HCT116 (cell line): ENCODE measurements around the gene LHX3. TPM values are rescaled to one million over a fixed set of nuclear protein-coding genes. Genes with fewer than 3 reads are reported as not detected.

Experiments
- ATAC-seq: fragments of 200-7000 bp; cut with Tn5 transposase; 2 replicates; pipeline ENCODE4 v1.9.1; 2020; ENCODE audit warnings: mild to moderate bottlenecking, moderate library complexity
- BruUV-seq: library from RNA; stranded (reverse); fragments of 400-500 nt; replicated peaks from 2 replicates; lab custom pipeline; 2021; lab: Mats Ljungman, UMichigan
- CTCF ChIA-PET: fragments of 300-600 bp; sonication (Branson Sonifier 250); formaldehyde crosslinking; loops from one replicate; lab custom pipeline; 2021; ENCODE audit warnings: antibody characterized with exemption; lab: Charles Lee
- POLR2A ChIA-PET: fragments of 300-600, 350-600 bp; sonication (Branson Sonifier 250); formaldehyde crosslinking; loops from one replicate; lab custom pipeline; 2021; ENCODE audit warnings: antibody characterized with exemption; lab: Charles Lee
- RAD21 ChIA-PET, 2 experiments: fragments of 300-600 bp; sonication (Branson Sonifier 250); formaldehyde crosslinking; loops; one replicate each; lab custom pipeline; 2023; ENCODE audit warnings: low total read pairs in 2 of 2; ENCODE audit not compliant: uncharacterized antibody in 2 of 2, unreplicated experiment in 2 of 2, low non-redundant PET in 1 of 2; lab: Charles Lee
- DNase-seq: peaks from one replicate; pipeline ENCODE4 v3.0.0-alpha.2; 2010; ENCODE audit warnings: low read depth, low spot score
- H2AFZ ChIP-seq: fragments of 200-600 bp; shearing (Covaris generic), sonication (generic); 2 replicates; pipeline ENCODE4 v1.6.1; 2017; ENCODE audit warnings: low read depth, mixed run types, mixed read lengths, antibody characterized with exemption, low read length; ENCODE audit not compliant: poor library complexity, severe bottlenecking
- H3K27ac ChIP-seq: 2 replicates; pipeline ENCODE4 v1.5.1; 2012; ENCODE audit warnings: low read depth, low read length
- H3K27me3 ChIP-seq: fragments of 200-600 bp; sonication (generic); 2 replicates; pipeline ENCODE4 v1.6.1; 2016; ENCODE audit warnings: mixed run types, low read length, mixed read lengths; ENCODE audit not compliant: insufficient read depth
- H3K36me3 ChIP-seq, 2 experiments: fragments of 200-500 bp in 1 of 2; fragments of 200-600 bp in 1 of 2; sonication (Bioruptor generic) in 1 of 2; sonication (generic) in 1 of 2; 2 replicates each; pipeline versions ENCODE4 v1.5.1 to v1.6.1; 2014 to 2016; ENCODE audit warnings: low read length in 2 of 2, inconsistent platforms in 1 of 2, mixed read lengths in 1 of 2, mixed run types in 1 of 2; ENCODE audit not compliant: insufficient read depth in 2 of 2, control insufficient read depth in 1 of 2
- H3K4me1 ChIP-seq, 2 experiments: fragments of 200-600 bp in 1 of 2; sonication (generic) in 1 of 2; 2 replicates each; pipeline versions ENCODE4 v1.5.1 to v1.6.1; 2012 to 2017; ENCODE audit warnings: low read length in 2 of 2, inconsistent platforms in 1 of 2, mild to moderate bottlenecking in 1 of 2, mixed read lengths in 1 of 2, mixed run types in 1 of 2, moderate library complexity in 1 of 2; ENCODE audit not compliant: insufficient read depth in 2 of 2, control insufficient read depth in 1 of 2
- H3K4me2 ChIP-seq: fragments of 200-600 bp; sonication (generic); 2 replicates; pipeline ENCODE4 v1.6.1; 2017; ENCODE audit warnings: mixed run types, low read length, mixed read lengths
- H3K4me3 ChIP-seq, 2 experiments: fragments of 200-600 bp in 1 of 2; sonication (generic) in 1 of 2; replicated peaks in 1 of 2; 2 replicates each; pipeline ENCODE4 v1.5.1; 2011 to 2016; ENCODE audit warnings: low read length in 2 of 2, control low read depth in 1 of 2, low read depth in 1 of 2, mild to moderate bottlenecking in 1 of 2, mixed read lengths in 1 of 2, mixed run types in 1 of 2
- H3K79me2 ChIP-seq: fragments of 200-600 bp; sonication (generic); 2 replicates; pipeline ENCODE4 v1.6.1; 2017; ENCODE audit warnings: mild to moderate bottlenecking, mixed run types, low read length, moderate library complexity, mixed read lengths; ENCODE audit not compliant: insufficient read depth
- H3K9ac ChIP-seq: fragments of 200-600 bp; sonication (generic); 2 replicates; pipeline ENCODE4 v1.6.1; 2016; ENCODE audit warnings: low read length, mixed read lengths
- H3K9me2 ChIP-seq: fragments of 200-600 bp; sonication (generic), shearing (Covaris generic); 2 replicates; pipeline ENCODE4 v1.6.1; 2017; ENCODE audit warnings: mixed run types, mild to moderate bottlenecking, moderate library complexity; ENCODE audit not compliant: insufficient read depth
- H3K9me3 ChIP-seq, 2 experiments: fragments of 200-500 bp in 1 of 2; fragments of 200-600 bp in 1 of 2; sonication (Bioruptor generic) in 1 of 2; sonication (generic) in 1 of 2; 2 replicates each; pipeline ENCODE4 v1.6.1; 2014 to 2017; ENCODE audit warnings: low read length in 2 of 2, mixed read lengths in 2 of 2, inconsistent platforms in 1 of 2, low read depth in 1 of 2, mild to moderate bottlenecking in 1 of 2, mixed run types in 1 of 2, moderate library complexity in 1 of 2; ENCODE audit not compliant: control insufficient read depth in 1 of 2, insufficient read depth in 1 of 2
- H4K20me1 ChIP-seq: fragments of 200-600 bp; sonication (generic), shearing (Covaris generic); 2 replicates; pipeline ENCODE4 v1.6.1; 2017; ENCODE audit warnings: mixed run types, mild to moderate bottlenecking, moderate library complexity; ENCODE audit not compliant: insufficient read depth
- ATF3 ChIP-seq: IDR thresholded peaks from 2 replicates; pipeline ENCODE4 v1.6.1; 2012
- CBX3 ChIP-seq: IDR thresholded peaks from 2 replicates; pipeline ENCODE4 v1.6.1; 2012; ENCODE audit warnings: low read depth
- CEBPB ChIP-seq: IDR thresholded peaks from 2 replicates; pipeline ENCODE4 v1.6.1; 2012; ENCODE audit warnings: low read depth
- CTCF ChIP-seq, 3 experiments: fragments of 200-600 bp in 1 of 3; sonication (generic) in 1 of 3; IDR thresholded peaks in 2 of 3; conservative IDR thresholded peaks in 1 of 3; 2 replicates each; pipeline ENCODE4 v1.5.1; 2012 to 2017; ENCODE audit warnings: low read depth in 2 of 3, low read length in 2 of 3, antibody characterized with exemption in 1 of 3, borderline replicate concordance in 1 of 3, control low read depth in 1 of 3, mild to moderate bottlenecking in 1 of 3, mixed read lengths in 1 of 3, mixed run types in 1 of 3, moderate library complexity in 1 of 3; ENCODE audit not compliant: insufficient read depth in 1 of 3
- EGR1 ChIP-seq: IDR thresholded peaks from 2 replicates; pipeline ENCODE4 v1.6.1; 2012; ENCODE audit warnings: low read depth
- ELF1 ChIP-seq: IDR thresholded peaks from 2 replicates; pipeline ENCODE4 v1.6.1; 2012; ENCODE audit warnings: low read depth, borderline replicate concordance
- EZH2 ChIP-seq: fragments of 200-600 bp; sonication (generic); IDR thresholded peaks from 2 replicates; pipeline ENCODE4 v1.6.1; 2017; ENCODE audit warnings: antibody characterized with exemption, mixed run types
- EZH2phosphoT487 ChIP-seq: fragments of 200-600 bp; IDR thresholded peaks from 2 replicates; pipeline ENCODE4 v1.6.1; 2018; ENCODE audit warnings: antibody characterized with exemption, borderline replicate concordance
- JUND ChIP-seq: IDR thresholded peaks from 2 replicates; pipeline ENCODE4 v1.6.1; 2012
- POLR2A ChIP-seq: IDR thresholded peaks from 2 replicates; pipeline ENCODE4 v1.7.0; 2011; ENCODE audit warnings: borderline replicate concordance; ENCODE audit not compliant: insufficient read depth, insufficient read length; ENCODE audit errors: extremely low read depth
- RAD21 ChIP-seq: IDR thresholded peaks from 2 replicates; pipeline ENCODE4 v1.6.1; 2012; ENCODE audit warnings: low read depth, mild to moderate bottlenecking
- SIN3A ChIP-seq: IDR thresholded peaks from 2 replicates; pipeline ENCODE4 v1.6.1; 2012; ENCODE audit warnings: low read depth
- SP1 ChIP-seq: IDR thresholded peaks from 2 replicates; pipeline ENCODE4 v1.6.1; 2012; ENCODE audit warnings: low read depth
- SRF ChIP-seq: IDR thresholded peaks from 2 replicates; pipeline ENCODE4 v1.6.1; 2012; ENCODE audit warnings: low read depth
- YY1 ChIP-seq: IDR thresholded peaks from 2 replicates; pipeline ENCODE4 v1.6.1; 2011; ENCODE audit warnings: low read length, low read depth, moderate library complexity, mild to moderate bottlenecking; ENCODE audit not compliant: insufficient replicate concordance; ENCODE audit errors: extremely low read depth
- ZFX ChIP-seq: fragments of 450-650 bp; IDR thresholded peaks from 2 replicates; pipeline ENCODE4 v1.6.1; 2017
- ZNF274 ChIP-seq: fragments of 200-500 bp; sonication (Bioruptor generic); IDR thresholded peaks from 2 replicates; pipeline ENCODE4 v1.6.1; 2014; ENCODE audit warnings: mild to moderate bottlenecking, low read depth, low read length, inconsistent platforms
- intact Hi-C: fragments of 100-400 bp; cut with micrococcal nuclease; formaldehyde crosslinking; loops from 2 replicates; pipeline ENCODE4 v1.10.0; 2022
- total RNA-seq: library from RNA; stranded (reverse); gene quantifications from one replicate; pipeline ENCODE4 v1.2.1, GENCODE V29; 2021; ENCODE audit not compliant: unreplicated experiment
- TF ChIP-seq, protein P1 (sequence below): IDR thresholded peaks from 2 replicates; pipeline ENCODE4 v1.6.1; 2012

LHX3 gene
- total RNA-seq, 1 experiment from 2014 or later = not detected

GRCh38 chr9:136201174-136201573 lies 3.8 kb downstream of the LHX3 start:
- CTCF ChIA-PET = no interaction called here
- intact Hi-C loops = no loop called here
- no peak overlapping the region for H3K4me3 ChIP-seq
- H3K36me3 ChIP-seq = no peaks in the 10 kb centered on the region
- H3K27ac ChIP-seq = no peak overlapping the region
- H3K4me2 ChIP-seq = no peak overlapping the region
- ATAC-seq (no peak), DNase-seq (no peak)
- no peaks in the 10 kb centered on the region for H3K79me2 ChIP-seq
- H2AFZ ChIP-seq = no peak overlapping the region
- no peaks in the 10 kb centered on the region for H4K20me1 ChIP-seq
- TF ChIP-seq ZFX (no peak), YY1 (no peak), POLR2A (no peak), SRF (no peak), ELF1 (no peak), SIN3A (no peak), CEBPB (no peak), ATF3 (no peak), CTCF (IDR thresholded peaks at IDR 0.05 in 2 of 3, conservative IDR thresholded peaks at IDR 0.05 in 1 of 3; ENCODE audit: borderline replicate concordance in 1 of 3, insufficient read depth in 1 of 3, low read depth in 2 of 3, low read length in 2 of 3) (no peak), SP1 (no peak), ZNF274 (no peak), CBX3 (no peak), JUND (no peak), EZH2phosphoT487 (no peak), EGR1 (no peak), EZH2 (no peak), RAD21 (no peak)
- TF ChIP-seq, protein P1, sequence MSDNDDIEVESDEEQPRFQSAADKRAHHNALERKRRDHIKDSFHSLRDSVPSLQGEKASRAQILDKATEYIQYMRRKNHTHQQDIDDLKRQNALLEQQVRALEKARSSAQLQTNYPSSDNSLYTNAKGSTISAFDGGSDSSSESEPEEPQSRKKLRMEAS = no peak
- RAD21 ChIA-PET = no interaction called here
- H3K27me3 ChIP-seq = no peaks in the 10 kb centered on the region
- H3K9me2 ChIP-seq = no peaks in the 10 kb centered on the region
- BruUV-seq = no TSS peak
- POLR2A ChIA-PET = no interaction called here
- no peaks in the 10 kb centered on the region for H3K9me3 ChIP-seq
- no peak overlapping the region for H3K9ac ChIP-seq
- peaks cover 5 to 9% of the 10 kb centered on the region in 2 experiments; a peak in 2 of 4 replicates for H3K4me1 ChIP-seq
